ENCODE results near the gene MRTFB.
A peak's percentile ranks its signal among the peaks of the same experiment; 100 is the strongest.

MRTFB gene

GRCh38 chr16:14240964-14241363 lies 169.8 kb downstream of the MRTFB start:
- FAIRE-seq: no peak

- no peak for FAIRE-seq
These were observed 170.5 kb downstream of the MRTFB start for GRCh38 chr16:14241631-14242030.

GRCh38 chr16:14242769-14243168 lies 171.7 kb downstream of the MRTFB start:
- FAIRE-seq: no peak

GRCh38 chr16:14244196-14245010 lies 173.3 kb downstream of the MRTFB start:
- no peak for FAIRE-seq

GRCh38 chr16:14248791-14249190 lies 177.7 kb downstream of the MRTFB start:
- no peak for FAIRE-seq

- FAIRE-seq: peak; percentile 90
These were observed 178.3 kb downstream of the MRTFB start for GRCh38 chr16:14249291-14250032.

GRCh38 chr16:14251419-14251818 lies 180.3 kb downstream of the MRTFB start:
- FAIRE-seq: no peak

- no peak for FAIRE-seq
These were observed 181.7 kb downstream of the MRTFB start for GRCh38 chr16:14252860-14253259.

- FAIRE-seq: no peak
These were observed 191.9 kb downstream of the MRTFB start for GRCh38 chr16:14263011-14263410.

GRCh38 chr16:14263769-14264168 lies 192.7 kb downstream of the MRTFB start:
- FAIRE-seq: no peak

- FAIRE-seq: no peak
These were observed 193.3 kb downstream of the MRTFB start for GRCh38 chr16:14264327-14264943.

- FAIRE-seq: no peak
These were observed 197.0 kb downstream of the MRTFB start for GRCh38 chr16:14268073-14268472.

- FAIRE-seq: no peak
These were observed 204.8 kb downstream of the MRTFB start for GRCh38 chr16:14275934-14276333.

- FAIRE-seq: no peak
These were observed 207.6 kb downstream of the MRTFB start for GRCh38 chr16:14278749-14279148.

- FAIRE-seq: no peak
These were observed 209.4 kb downstream of the MRTFB start for GRCh38 chr16:14280541-14280940.

- no peak for FAIRE-seq
These were observed 212.7 kb downstream of the MRTFB start for GRCh38 chr16:14283786-14284185.

- FAIRE-seq: no peak
These were observed 213.3 kb downstream of the MRTFB start for GRCh38 chr16:14284371-14284770.

GRCh38 chr16:14284930-14285512 lies 213.9 kb downstream of the MRTFB start:
- FAIRE-seq: peak; percentile 30

GRCh38 chr16:14285513-14286367 lies 214.6 kb downstream of the MRTFB start:
- peak; percentile 92 for FAIRE-seq

- no peak for FAIRE-seq
These were observed 215.5 kb downstream of the MRTFB start for GRCh38 chr16:14286368-14287230.

GRCh38 chr16:14289692-14290340 lies 218.7 kb downstream of the MRTFB start:
- FAIRE-seq: no peak

Data from G401.6 (cell line).